ENCODE data around the gene PDZK1.

PDZK1 gene

DNA sequence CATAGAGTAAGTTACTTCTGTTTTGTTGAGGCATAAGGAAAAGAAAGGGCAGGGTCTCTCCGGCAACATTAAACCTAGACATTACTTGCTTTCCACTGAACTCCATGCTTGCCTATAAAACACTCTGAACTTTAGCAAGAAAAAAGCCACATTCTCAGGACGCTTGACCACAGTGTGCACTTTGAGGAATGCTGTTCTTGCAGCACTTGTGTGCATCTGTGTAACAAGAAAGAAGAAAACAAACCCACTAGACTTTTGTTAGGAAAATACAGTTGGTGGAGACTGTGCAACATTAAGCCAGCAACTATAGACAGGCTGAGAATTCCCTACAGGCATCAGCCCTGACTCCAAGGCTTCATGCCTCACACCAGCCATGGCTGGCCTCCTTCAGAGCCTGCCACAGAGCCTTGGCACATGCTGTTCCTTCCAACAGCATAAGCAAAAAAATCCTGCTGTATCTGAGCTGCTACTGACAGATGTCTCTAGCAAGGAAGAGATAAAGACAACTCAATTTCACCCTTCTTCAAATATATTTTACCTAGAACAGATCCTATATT is 5.8 kb downstream of the PDZK1 start:
- no peak for DNase-seq (ENCODE audit: low read depth in 2 of 2)
- TF ChIP-seq, protein P1, sequence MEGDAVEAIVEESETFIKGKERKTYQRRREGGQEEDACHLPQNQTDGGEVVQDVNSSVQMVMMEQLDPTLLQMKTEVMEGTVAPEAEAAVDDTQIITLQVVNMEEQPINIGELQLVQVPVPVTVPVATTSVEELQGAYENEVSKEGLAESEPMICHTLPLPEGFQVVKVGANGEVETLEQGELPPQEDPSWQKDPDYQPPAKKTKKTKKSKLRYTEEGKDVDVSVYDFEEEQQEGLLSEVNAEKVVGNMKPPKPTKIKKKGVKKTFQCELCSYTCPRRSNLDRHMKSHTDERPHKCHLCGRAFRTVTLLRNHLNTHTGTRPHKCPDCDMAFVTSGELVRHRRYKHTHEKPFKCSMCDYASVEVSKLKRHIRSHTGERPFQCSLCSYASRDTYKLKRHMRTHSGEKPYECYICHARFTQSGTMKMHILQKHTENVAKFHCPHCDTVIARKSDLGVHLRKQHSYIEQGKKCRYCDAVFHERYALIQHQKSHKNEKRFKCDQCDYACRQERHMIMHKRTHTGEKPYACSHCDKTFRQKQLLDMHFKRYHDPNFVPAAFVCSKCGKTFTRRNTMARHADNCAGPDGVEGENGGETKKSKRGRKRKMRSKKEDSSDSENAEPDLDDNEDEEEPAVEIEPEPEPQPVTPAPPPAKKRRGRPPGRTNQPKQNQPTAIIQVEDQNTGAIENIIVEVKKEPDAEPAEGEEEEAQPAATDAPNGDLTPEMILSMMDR (IDR thresholded peaks at IDR 0.05; ENCODE audit: low read depth, low read length), result no peak
- H3K4me3 ChIP-seq (replicated peaks in 1 of 2; ENCODE audit: low read depth in 2 of 2, low read length in 2 of 2), result no peak overlapping the region

DNA sequence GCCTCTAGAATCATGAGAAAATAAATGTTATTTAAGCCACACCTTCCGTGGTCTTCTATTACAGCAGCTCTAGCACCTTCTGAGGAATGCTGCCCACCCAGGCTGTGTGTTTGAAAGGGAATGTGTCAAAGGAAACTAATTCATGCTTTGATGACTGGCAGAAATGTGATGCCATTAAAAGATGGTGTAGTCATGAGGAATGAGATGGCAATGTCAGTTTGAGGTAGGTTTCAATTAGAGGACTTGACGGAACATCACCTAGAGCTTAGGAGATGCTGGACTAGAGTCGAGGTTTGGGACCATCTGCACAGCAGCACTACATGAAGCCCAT is 10.6 kb downstream of the PDZK1 start:
- TF ChIP-seq, protein P1 (IDR thresholded peaks at IDR 0.05; ENCODE audit: low read depth, low read length), result no peak
- H3K4me3 ChIP-seq (replicated peaks in 1 of 2; ENCODE audit: low read depth in 2 of 2, low read length in 2 of 2), result no peak overlapping the region
- DNase-seq (ENCODE audit: low read depth in 2 of 2), result no peak

DNA sequence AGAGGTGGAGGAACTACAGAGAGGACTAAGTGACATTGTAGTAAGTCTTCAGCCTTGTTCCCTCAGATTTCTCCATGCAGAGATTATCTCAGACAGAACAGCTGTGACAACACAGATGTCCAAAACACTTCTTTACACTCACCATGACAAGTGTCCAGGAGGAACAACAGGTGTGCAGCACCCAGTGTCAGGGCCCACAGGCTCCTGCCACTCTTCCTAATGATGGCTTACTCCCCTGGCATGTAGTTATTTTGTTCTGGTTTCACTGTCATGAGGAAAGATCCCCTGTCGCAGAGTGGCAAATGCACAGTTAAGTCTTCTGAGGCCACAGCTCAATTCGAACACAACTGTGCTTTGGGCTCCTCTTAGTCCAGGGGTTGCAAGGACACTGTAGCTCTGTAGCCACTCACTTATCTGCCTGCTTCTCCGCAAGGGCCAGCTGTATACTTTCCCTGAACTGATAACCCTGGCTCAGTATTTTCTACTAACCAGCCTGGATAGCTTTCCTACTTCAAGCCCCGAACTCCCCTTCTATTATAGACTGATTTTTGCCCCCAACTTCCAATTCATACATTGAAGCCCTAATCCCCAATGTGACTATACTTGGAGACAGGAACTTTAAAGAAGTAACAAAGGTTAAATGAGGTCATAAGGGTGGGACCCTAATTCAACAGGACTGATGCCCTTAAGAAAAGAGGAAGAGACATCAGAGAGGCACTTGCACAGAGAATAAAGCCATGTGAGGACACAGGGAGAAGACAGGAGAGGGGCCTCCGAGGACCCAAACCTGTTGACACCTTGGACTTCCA is 11.1 kb downstream of the PDZK1 start:
- TF ChIP-seq, protein P1 (IDR thresholded peaks at IDR 0.05; ENCODE audit: low read depth, low read length), result no peak
- no peak overlapping the region for H3K4me3 ChIP-seq (replicated peaks in 1 of 2; ENCODE audit: low read depth in 2 of 2, low read length in 2 of 2)
- no peak for DNase-seq (ENCODE audit: low read depth in 2 of 2)

DNA sequence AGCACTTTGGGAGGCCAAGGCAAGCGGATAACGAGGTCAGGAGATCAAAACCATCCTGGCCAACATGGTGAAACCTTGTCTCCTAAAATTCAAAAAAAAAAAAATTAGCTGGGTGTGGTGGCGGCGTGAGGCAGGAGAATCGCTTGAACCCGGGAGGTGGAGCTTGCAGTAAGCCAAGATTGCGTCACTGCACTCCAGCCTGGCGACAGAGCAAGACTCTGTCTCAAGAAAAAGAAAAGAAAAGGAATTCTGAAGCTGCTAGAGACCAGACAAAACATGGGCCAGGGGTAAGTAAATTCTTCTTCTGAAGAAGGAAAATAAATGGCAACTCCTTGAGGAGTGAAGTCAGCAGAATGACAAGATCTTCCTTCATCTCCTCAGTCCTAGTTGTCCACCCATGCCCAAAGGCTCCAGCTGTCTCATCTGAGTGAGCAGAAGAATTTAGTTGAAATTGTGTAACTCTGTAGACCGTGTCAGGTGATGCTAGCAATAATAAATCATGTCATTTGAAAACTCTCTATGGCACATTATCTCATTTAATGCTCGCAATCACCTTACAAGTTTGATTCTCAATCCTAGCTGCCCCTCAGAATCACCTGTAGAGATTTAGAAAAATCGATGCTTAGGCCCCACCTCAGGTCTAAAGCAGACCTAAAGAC is 14.3 kb downstream of the PDZK1 start:
- TF ChIP-seq, protein P1 (IDR thresholded peaks at IDR 0.05; ENCODE audit: low read depth, low read length), result no peak
- H3K4me3 ChIP-seq (replicated peaks in 1 of 2; ENCODE audit: low read depth in 2 of 2, low read length in 2 of 2), result no peak overlapping the region
- no peak for DNase-seq (ENCODE audit: low read depth in 2 of 2)

DNA sequence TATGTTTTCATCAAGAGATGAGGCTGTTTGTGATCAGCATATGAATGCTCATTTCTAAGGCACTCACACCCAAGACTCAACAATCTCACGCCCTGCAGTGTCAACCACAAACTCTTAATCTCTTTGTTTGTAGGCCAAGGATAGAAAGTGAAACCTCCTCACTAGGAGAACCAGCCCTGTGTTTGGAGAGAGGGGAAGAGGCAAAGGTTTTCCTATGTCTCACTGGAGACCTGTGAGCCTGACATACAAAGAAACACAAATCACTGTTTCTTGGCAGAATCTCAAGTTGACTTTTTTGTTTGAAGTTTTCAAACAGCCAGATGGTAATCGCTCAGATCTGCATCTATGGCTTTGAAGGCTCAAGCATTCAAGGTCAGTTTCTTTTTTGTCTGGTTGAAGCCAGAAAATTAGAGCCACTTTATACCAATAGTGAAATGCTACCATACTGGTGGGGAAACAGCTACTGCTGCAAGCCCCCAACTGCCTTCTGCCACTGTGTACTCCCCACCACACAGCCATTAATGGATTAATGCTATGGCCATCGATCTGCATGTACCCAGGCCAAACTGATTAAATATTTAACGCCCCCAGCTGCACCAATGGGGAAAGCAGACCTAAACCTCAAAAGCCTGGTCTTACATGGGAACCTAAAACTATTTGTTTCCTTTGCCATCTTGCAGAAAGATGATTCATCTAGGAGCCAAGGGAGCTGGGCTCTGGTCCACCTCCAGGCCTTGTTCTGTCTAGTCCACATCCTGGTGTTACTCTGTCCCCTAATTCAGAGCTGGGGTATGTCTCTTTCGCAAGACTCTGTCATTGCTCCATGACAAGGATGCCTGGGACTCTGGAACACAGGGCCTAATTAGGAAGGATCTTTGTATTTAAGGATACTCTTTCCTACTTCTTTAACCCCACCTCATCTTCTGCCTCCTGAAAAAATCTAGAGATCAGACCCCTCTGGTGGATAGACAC is 16.3 kb downstream of the PDZK1 start:
- H3K4me3 ChIP-seq (replicated peaks in 1 of 2; ENCODE audit: low read depth in 2 of 2, low read length in 2 of 2), result no peak overlapping the region
- TF ChIP-seq, protein P1 (IDR thresholded peaks at IDR 0.05; ENCODE audit: low read depth, low read length), result no peak
- peak; percentile 55 to 87 for DNase-seq (ENCODE audit: low read depth in 2 of 2)

DNA sequence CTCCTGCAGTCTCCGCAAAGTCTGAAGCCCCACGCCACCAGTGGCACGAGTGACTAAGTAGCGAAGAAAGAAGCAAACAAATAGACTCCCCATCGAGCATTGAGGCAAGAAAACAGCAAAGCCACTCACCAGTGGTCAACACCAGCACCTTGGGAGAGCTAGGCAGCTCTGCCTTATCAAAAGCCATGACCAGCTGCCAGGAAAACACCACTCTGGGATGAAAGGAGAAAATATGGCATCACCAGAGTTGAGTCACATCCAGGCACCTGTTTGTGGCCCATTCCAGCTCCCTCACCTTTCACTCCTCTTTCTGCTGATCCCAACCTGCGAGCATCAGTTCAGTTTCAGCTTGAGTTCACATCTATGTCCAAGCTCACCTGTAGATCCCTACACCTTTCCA is 17.2 kb downstream of the PDZK1 start:
- no peak for DNase-seq (ENCODE audit: low read depth in 2 of 2)
- no peak overlapping the region for H3K4me3 ChIP-seq (replicated peaks in 1 of 2; ENCODE audit: low read depth in 2 of 2, low read length in 2 of 2)
- TF ChIP-seq, protein P1 (IDR thresholded peaks at IDR 0.05; ENCODE audit: low read depth, low read length), result no peak
